B cell (primary cell): ENCODE results near the gene AKR1C3.

Experiments
- CTCF ChIP-seq: fragments of 200-600 bp; IDR thresholded peaks from one replicate; pipeline ENCODE4 v1.8.0; 2022; ENCODE audit warnings: antibody characterized with exemption, mild to moderate bottlenecking
- EZH2 ChIP-seq: IDR thresholded peaks from 2 replicates; pipeline ENCODE4 v1.6.1; 2012; ENCODE audit warnings: borderline replicate concordance, low read depth, mild to moderate bottlenecking, moderate library complexity, low read length; ENCODE audit not compliant: insufficient read depth, poor library complexity, severe bottlenecking

- TF ChIP-seq CTCF (no peak), EZH2 (no peak)
These were observed 22.6 kb upstream of the AKR1C3 start for GRCh38 chr10:5071411-5072198.
